Activated CD8-positive, alpha-beta memory T cell treated with anti-CD3 and anti-CD28 coated beads for 36 hours (primary cell): ENCODE data around the gene OR2J3. TPM values are rescaled to one million over a fixed set of nuclear protein-coding genes. Genes with fewer than 3 reads are reported as not detected.
"Not testable (repeated sequence)": the region's sequence is repeated elsewhere in the genome, so short reads cannot be mapped to it uniquely, and the experiment has no call there.

Experiments
- CTCF ChIA-PET: fragments of 350-600 bp; sonication (Branson Sonifier 250); formaldehyde crosslinking; loops from one replicate; lab custom pipeline; 2021; ENCODE audit warnings: antibody characterized with exemption; lab: Charles Lee
- POLR2A ChIA-PET: fragments of 350-600 bp; sonication (Branson Sonifier 250); formaldehyde crosslinking; loops from one replicate; lab custom pipeline; 2021; ENCODE audit warnings: antibody characterized with exemption; lab: Charles Lee
- total RNA-seq, 2 experiments: library from RNA; stranded (reverse); gene quantifications; one replicate each; pipeline ENCODE4 v1.2.3, GENCODE V29; 2021

OR2J3 gene
- not detected for total RNA-seq

- ChIA-PET CTCF (interaction anchor here (0.5 kb wide), 1 partner anchor 24 kb away, joined by 4 read pairs; no protein-coding TSS in a partner anchor), POLR2A (no interaction called here)
These were observed at the start of gene OR2J3 for GRCh38 chr6:29107758-29108157. OR2J3 (plus strand) TSS chr6:29108058; CDS start chr6:29111891, 3,833 bp downstream.

DNA sequence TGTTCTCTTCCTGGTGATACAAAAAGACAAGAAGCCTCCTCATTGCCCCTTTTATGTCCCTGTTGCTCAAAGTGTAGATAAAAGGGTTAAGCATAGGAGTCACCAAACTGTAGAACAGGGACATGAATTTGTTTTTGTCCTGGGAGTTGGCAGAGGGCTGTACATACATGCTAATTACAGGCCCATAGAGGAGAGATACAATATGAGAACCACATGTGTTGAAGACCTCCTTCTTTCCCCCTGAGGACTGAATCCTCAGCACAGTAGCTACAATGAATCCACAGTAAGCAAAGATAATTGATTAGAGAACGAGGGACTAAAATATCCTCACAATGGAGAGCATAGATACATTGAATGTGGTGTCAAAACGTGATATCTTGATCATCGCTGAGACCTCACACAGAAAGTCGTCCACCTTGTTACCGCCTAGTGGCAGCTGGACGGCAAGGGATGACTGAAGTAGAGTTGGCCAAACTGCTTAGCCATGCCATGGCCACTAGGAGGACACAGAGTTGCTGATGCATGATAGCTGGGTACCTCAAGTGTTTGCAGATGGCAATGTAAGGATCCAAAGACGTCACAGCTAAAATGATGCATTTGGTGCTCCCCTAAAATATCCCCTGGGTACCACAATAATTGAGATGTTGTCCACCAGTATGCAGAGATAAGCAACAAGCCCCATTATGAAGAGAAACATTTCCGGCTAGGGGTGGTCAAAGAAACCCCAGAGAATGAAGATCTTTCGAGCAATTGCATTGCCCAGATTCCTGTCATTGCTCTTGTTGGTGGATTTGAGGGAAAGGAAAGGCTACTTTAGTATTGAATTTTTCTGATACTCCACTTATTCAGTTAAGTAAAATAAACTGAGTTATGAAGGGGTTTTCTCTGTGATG lies 35.8 kb upstream of the OR2J3 start:
- POLR2A ChIA-PET: no interaction called here
- CTCF ChIA-PET: no interaction called here

- ChIA-PET CTCF (no interaction called here), POLR2A (no interaction called here)
These were observed 28.7 kb upstream of the OR2J3 start for GRCh38 chr6:29079203-29079602.

DNA sequence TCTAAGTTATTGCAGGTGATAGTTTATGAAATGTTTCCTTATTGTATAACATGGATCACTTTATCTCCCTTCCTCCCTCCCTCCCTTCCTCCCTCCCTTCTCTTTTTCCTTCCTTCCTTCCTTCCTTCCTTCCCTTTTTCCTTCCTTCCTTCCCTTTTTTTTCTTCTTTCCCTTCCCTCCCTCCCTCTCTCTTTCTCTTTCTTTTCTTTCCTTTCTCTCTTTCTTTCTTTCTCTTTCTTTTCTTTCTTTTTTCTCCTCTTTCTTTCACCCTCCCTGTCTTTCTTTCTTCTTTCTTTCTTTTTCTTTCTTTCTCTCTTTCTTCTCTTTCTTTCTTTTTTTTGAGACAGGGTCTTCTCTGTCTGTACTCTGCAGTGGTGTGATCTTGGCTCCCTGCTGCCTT lies 26.5 kb upstream of the OR2J3 start:
- ChIA-PET CTCF (no interaction called here), POLR2A (no interaction called here)

GRCh38 chr6:29082457-29082856 lies 25.4 kb upstream of the OR2J3 start:
- ChIA-PET CTCF (no interaction called here), POLR2A (no interaction called here)

- POLR2A ChIA-PET: no interaction called here
- CTCF ChIA-PET: no interaction called here
These were observed 20.6 kb upstream of the OR2J3 start, which contains the start of gene OR2B3 for GRCh38 chr6:29087213-29087612. OR2B3 (minus strand) TSS chr6:29087313; CDS start chr6:29087248, 65 bp downstream.

GRCh38 chr6:29092957-29093356 lies 14.9 kb upstream of the OR2J3 start:
- POLR2A ChIA-PET: no interaction called here

GRCh38 chr6:29097803-29098202 lies 10.1 kb upstream of the OR2J3 start:
- CTCF ChIA-PET: no interaction called here
- POLR2A ChIA-PET: no interaction called here

More at GRCh38 chr6:29092957-29093356, 14.9 kb upstream of the OR2J3 start:
- CTCF ChIA-PET: no interaction called here

- POLR2A ChIA-PET: no interaction called here
- CTCF ChIA-PET: no interaction called here
These were observed 8.7 kb upstream of the OR2J3 start, which contains the start of gene OR2J1 for GRCh38 chr6:29099190-29099589. OR2J1 (plus strand) TSS chr6:29099490; CDS start chr6:29100943, 1,453 bp downstream.

DNA sequence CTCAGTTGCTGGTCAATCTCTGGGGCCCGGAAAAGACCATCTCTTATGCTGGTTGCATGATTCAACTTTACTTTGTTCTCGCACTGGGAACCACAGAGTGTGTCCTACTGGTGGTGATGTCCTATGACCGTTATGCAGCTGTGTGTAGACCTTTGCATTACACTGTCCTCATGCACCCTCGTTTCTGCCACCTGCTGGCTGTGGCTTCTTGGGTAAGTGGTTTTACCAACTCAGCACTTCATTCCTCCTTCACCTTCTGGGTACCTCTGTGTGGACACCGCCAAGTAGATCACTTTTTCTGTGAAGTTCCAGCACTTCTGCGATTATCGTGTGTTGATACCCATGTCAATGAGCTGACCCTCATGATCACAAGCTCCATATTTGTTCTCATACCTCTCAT lies 4.3 kb downstream of the OR2J3 start:
- CTCF ChIA-PET: no interaction called here
- POLR2A ChIA-PET: no interaction called here

GRCh38 chr6:29114964-29115363 lies 7.1 kb downstream of the OR2J3 start:
- CTCF ChIA-PET, POLR2A ChIA-PET: not testable (repeated sequence)

DNA sequence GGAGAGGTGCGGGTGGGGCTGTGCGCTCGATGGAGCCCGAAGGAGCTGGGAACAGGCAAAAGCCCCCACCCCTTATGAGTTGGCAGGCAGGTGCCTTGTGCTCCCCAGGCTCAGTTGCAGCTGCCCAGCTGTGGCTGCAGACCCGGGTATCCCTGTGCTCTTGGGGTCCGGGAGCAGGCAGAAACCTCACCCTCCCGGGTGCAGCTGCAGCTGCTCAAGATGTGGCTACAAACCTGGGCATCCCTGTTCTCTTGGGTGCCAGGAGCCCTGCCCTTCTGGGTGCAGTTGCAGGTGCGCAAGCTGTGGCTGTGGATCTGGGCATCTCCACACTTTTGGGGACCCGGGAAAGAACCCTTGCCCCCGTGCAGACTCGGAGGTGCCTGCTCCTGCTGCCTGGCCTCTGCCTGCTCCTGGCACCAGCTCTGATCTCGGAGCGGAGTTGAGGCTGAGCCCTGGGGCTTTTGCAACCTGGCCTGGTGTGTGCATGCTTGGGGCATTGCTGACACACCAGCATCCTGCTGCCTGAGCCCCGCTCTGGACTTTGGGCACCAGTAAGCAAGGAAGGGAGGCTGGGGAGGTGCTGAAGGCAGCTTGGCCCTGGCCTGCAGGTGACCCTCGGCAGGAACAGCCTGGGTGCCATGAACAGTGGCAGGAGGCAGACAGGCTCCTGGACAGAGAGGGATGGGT lies 21.6 kb downstream of the OR2J3 start:
- ChIA-PET CTCF (no interaction called here), POLR2A (no interaction called here)

DNA sequence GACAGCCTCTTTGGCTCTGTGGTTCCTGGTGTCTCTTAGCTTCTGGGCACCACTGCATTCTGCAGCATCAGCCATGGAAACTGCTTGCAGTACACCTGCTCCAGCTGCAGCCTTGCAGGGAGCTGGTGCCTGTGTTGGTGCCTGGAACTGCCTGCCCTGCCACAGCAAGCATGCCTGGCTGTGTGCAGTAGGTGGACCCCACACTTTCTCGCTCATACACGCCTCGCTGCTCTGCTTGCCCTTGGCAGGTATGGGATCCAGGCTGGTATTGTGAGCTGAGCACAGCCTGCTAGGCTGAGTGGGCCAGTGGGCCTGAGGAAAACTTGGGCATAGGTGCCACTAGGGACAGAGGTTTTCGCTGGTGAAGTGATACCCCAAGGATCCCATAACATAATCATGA lies 22.8 kb downstream of the OR2J3 start:
- CTCF ChIA-PET: no interaction called here

GRCh38 chr6:29131691-29132090 lies 23.8 kb downstream of the OR2J3 start:
- ChIA-PET POLR2A (no interaction called here), CTCF (no interaction called here)

More for the DNA sequence above, 22.8 kb downstream of the OR2J3 start:
- POLR2A ChIA-PET: no interaction called here

GRCh38 chr6:29137724-29138123 lies 29.9 kb downstream of the OR2J3 start:
- ChIA-PET CTCF (no interaction called here), POLR2A (no interaction called here)

- POLR2A ChIA-PET: no interaction called here
- CTCF ChIA-PET: no interaction called here
These were observed 33.7 kb downstream of the OR2J3 start for GRCh38 chr6:29141606-29142005.

DNA sequence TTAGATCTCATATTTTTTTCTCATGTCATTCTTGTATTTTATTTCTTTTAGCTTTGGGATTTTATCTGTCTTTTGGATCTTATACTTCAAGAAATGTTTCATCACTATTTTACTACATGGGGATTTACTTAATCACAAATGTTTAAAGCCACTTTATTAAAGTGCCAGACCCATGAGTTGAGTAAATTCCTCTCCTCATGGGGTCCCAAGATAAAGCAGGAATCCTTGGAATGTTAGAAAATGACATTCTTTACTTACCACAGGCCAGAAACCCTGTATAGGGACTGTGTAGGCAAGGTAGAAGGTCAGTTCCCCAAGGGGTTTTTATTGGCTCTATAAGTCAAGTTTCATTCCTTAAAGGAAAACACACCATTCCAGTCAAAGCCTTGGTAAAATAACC lies 34.5 kb downstream of the OR2J3 start:
- POLR2A ChIA-PET: no interaction called here
- CTCF ChIA-PET: no interaction called here

GRCh38 chr6:29146179-29146578 lies 38.3 kb downstream of the OR2J3 start:
- CTCF ChIA-PET: no interaction called here
- POLR2A ChIA-PET: no interaction called here

GRCh38 chr6:29147074-29147473 lies 39.2 kb downstream of the OR2J3 start:
- ChIA-PET POLR2A (no interaction called here), CTCF (no interaction called here)

DNA sequence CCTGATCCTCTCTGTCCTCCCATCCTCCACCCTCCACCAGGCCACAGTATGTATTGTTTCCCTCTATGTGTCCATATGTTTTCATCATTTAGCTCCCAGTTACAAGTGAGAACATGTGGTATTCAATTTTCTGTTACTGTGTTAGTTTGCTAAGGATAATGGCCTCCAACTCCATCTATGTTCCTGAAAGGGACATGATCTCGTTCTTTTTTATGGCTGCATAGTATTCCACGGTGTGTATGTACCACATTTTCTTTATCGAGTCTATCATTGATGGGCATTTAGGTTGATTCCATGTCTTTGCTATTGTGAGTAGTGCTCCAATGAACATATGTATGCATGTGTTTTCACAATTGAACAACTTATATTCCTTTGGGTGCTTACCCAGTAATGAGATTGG lies 41.6 kb downstream of the OR2J3 start:
- CTCF ChIA-PET, POLR2A ChIA-PET: not testable (repeated sequence)

DNA sequence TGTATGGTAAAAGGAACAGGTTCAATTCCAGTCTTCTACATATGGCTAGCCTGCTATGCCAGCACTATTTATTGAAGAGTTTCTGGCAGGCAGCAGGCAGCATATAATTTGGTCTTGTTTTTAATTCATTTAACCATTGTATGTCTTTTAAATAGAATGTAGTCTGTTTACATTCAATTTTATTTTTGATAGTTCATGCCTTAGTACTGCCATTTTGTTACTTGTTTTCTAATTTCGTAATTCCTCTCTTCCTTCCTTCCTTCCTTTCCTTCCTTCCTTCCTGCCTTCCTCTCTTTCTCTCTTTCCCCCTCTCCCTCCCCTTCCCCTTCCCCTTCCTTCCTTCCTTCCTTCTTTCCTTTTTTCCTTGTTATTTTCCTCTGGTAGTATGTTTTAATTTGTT lies 45.2 kb downstream of the OR2J3 start:
- CTCF ChIA-PET: no interaction called here

More for the DNA sequence above, 45.2 kb downstream of the OR2J3 start:
- POLR2A ChIA-PET: no interaction called here
